GM21786 (cell line): Measurements from ENCODE around the gene ADAMTS17.
"Not testable (repeated sequence)": the region's sequence is repeated elsewhere in the genome, so short reads cannot be mapped to it uniquely, and the experiment has no call there.

Source experiments
- ATAC-seq: cut with Tn5 transposase; IDR thresholded peaks from one replicate; pipeline ENCODE4 v1.9.1; 2021; ENCODE audit not compliant: unreplicated experiment

The ADAMTS17 gene

GRCh38 chr15:99926532-99926931, 415.2 kb downstream of the ADAMTS17 start:
- not testable (repeated sequence) for ATAC-seq

- no peak for ATAC-seq
These were observed 415.9 kb downstream of the ADAMTS17 start for GRCh38 chr15:99925661-99926461.

GRCh38 chr15:99923711-99924110, 418.1 kb downstream of the ADAMTS17 start:
- ATAC-seq, result no peak
